ENCODE results near the gene IL16.

Gene IL16

GRCh38 chr15:81363276-81363675, 166.6 kb downstream of the IL16 start:
- DNase-seq: no peak

All from hypothalamus (tissue), 51 donors.